Left renal pelvis (tissue), 4 donors: ENCODE data around the gene NEK2. TPM values are rescaled to one million over a fixed set of nuclear protein-coding genes. Genes with fewer than 3 reads are reported as not detected.
"Not testable (repeated sequence)": the region's sequence is repeated elsewhere in the genome, so short reads cannot be mapped to it uniquely, and the experiment has no call there.

Experiments
- DNase-seq, 4 donors: peaks; one replicate each; pipeline ENCODE4 v3.0.0-alpha.2; 2013; ENCODE audit warnings: low read depth in 4 of 4, low spot score in 3 of 4
- polyA plus RNA-seq, 4 donors: library from polyadenylated mRNA; unstranded; fragments of 120-200 nt; gene quantifications; one replicate each; pipeline ENCODE4 v1.2.1, GENCODE V29; 2013; ENCODE audit not compliant: insufficient read length in 4 of 4

The NEK2 gene
- polyA plus RNA-seq, 4 donors = 17.2 to 21.7 (median 19.1) TPM

DNA sequence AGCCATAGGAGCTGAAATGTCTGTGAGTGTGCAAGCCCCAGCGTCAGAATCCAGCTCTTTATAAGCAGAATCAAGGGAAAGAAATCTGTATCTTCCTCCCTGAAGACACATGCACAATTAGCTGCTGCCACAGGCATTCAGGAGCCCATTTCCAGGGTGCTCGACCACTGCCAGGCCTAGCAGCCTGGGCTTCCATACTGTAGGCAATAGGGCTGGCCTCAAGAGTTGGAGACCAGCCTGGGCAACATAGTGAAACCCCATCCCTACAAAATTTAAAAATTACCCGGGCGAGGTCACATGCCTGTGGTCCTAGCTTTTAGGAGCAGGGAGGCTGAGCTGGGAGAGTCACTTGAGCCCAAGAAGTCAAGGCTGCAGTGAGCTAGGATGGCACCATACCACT lies 41.0 kb downstream of the NEK2 start:
- no peak for DNase-seq

DNA sequence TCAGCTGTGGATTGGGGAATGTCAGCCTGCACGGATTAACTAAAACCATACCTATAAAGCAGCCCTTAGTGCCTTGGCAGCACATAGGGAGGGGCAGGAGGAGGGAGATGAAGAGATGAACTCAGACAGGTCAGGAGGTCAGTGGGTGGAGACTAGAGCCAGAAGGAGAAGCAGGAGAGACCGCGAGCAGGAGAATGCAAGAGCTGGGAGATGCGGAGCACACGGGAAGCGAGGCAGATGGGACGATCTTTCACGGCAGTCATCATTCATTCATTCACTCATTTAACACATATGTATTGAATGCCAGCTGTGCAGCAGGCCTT lies 41.9 kb downstream of the NEK2 start:
- no peak for DNase-seq

DNA sequence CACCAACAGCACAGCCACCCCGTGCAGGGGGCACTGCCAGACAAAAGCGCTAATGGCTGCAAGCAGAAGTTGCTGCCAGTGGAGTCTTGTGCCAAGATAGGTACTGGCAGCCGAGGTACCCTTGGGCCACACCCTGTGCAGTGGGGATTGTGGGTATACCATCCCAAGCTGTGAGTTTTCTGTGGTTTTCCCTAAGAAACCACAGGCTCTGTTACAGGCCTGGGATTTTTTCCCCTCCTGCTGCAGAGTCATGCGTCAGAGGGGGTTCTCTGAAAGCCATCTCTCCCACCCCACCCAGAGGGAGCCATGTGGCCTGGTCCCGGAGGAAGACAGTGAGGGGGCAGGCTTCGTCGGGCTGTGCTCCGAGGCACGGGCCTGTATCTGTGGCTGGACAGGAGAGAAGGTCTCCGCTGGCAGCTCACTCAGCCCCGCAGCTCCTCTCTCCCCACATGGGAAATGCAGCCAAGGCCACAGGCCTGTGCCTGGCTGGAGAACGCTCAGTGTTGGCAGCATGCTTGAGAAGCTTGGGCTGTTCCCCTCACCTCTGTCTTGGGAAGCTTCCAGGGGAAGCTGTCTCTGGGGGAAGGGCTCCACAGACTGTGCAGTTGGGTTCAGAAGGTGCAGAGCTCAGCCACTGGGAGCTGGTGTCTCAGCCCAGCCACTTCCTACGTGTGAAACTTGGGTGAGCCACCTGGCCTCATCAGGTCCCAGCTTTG lies 42.5 kb downstream of the NEK2 start:
- DNase-seq = no peak

GRCh38 chr1:211632117-211632807 lies 43.2 kb downstream of the NEK2 start:
- DNase-seq = no peak

GRCh38 chr1:211631168-211631567 lies 44.3 kb downstream of the NEK2 start:
- no peak for DNase-seq

DNA sequence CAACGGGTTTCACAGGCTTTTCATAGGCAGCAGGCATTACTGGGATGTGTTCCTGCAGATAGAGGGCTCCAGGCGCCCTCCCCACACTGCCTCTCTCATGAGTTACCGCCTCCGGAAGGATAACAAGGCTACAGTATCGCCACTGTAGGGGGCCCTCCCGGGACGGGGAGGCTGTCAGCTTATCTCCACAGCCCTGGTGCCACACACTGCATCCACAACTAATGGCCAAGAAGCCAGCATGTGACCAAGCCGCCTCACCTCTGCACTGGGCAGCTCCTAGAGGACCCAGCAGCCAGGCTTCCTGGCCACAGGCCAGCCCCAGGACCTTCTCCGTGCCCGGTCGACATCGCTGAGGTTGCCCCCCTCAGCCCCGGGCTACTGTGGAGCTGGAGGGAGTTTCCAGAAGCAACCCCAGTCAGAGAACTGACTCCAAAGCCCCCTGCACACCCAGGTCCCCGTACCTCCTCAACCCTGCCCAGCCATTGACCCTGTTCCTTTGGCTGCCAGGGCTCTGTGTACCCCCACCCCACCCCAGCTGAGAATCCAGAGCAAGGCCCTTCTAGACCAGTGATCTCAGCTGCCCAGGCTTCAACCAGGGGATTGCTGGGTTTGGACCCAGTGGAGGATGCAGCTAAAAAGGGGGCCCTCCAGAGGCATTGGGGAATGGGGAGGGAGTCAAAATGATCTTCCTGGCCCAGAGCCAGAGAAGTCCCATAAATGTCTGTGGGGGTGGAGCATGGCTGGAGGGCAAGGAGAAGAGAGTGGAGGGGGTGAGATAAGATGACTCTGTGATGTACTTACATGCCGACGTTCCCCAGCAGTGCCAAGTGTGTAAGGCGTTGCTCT lies 45.0 kb downstream of the NEK2 start:
- no peak for DNase-seq

DNA sequence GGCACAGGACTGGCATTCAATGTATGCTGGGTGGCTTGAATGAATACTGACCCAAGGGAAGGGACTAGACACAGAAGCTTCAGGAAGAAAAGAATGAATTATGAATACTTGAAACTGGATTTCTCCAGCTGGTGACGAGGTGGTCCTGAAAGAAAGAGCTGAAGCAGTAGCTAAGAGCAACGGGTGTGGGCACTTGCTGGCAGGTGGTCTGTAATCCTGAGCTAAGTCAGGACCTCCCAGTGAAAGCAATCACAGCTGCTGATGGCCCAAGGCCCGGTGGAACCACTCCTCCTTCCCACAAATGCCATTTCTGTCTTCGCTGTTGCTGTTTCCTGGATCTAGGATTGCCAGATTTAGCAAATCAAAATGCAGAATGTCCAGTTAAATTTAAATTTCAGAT lies 47.0 kb downstream of the NEK2 start:
- DNase-seq = no peak

- DNase-seq = no peak
Observed at GRCh38 chr1:211627259-211627658, 48.2 kb downstream of the NEK2 start.

DNA sequence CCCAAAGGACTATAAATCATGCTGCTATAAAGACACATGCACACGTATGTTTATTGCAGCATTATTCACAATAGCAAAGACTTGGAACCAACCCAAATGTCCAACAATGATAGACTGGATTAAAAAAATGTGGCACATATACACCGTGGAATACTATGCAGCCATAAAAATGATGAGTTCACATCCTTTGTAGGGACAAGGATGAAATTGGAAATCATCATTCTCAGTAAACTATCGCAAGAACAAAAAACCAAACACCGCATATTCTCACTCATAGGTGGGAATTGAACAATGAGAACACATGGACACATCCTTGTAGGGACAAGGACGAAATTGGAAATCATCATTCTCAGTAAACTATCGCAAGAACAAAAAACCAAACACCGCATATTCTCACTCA lies 49.6 kb downstream of the NEK2 start:
- DNase-seq = not testable (repeated sequence)

DNA sequence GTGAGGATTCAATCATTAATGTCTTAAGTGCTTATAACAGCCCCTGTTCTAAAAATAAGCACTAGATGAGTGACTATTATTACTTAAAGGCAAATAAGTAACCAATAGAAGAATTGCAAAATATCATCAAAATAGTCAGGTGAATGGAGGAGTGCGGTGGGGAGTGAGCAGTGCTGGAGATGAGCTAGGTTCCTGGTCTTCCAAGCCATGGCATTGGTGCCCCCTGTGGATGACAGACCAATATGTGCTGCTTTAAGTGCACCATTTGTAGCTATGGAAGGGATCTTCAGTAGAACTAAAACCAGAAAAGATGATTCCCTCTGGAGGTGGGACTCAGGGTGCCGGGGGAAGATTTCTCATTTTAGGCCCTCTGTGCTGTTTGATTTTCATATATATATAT lies 50.4 kb downstream of the NEK2 start:
- no peak for DNase-seq

GRCh38 chr1:211623515-211623914 lies 51.9 kb downstream of the NEK2 start:
- DNase-seq = no peak

- no peak for DNase-seq
Observed at GRCh38 chr1:211621447-211622198, 53.8 kb downstream of the NEK2 start.

GRCh38 chr1:211620097-211620496 lies 55.3 kb downstream of the NEK2 start:
- no peak for DNase-seq

GRCh38 chr1:211619033-211619996 lies 56.1 kb downstream of the NEK2 start:
- no peak for DNase-seq

GRCh38 chr1:211616965-211617297 lies 58.5 kb downstream of the NEK2 start:
- no peak for DNase-seq

GRCh38 chr1:211616231-211616964 lies 59.0 kb downstream of the NEK2 start:
- no peak for DNase-seq

DNA sequence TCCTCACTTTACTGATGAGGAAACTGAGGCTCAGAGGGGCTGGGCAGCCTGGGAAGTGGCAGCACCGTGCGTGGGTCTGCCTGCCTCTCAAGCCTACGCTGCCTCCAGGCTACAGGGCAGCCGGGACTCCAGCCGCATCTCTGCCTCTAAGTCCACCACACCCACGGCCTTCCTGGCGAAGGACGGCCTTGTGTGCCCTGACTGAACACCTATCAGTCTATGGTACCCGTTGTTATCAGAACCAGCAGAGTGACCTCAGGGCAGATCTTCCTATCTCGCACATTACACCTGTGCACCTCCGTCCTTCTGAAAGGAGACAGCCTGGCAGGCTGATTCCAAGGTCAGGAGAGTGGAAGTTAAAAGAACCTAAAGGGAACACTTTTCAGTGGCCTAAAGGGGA lies 60.8 kb downstream of the NEK2 start:
- no peak for DNase-seq

- DNase-seq = no peak
Observed at GRCh38 chr1:211613951-211614350, 61.5 kb downstream of the NEK2 start.
